Adipose tissue (tissue), 3 donors: ENCODE data around the gene TBC1D22A. TPM values are rescaled to one million over a fixed set of nuclear protein-coding genes. Genes with fewer than 3 reads are reported as not detected.

Experiments
- H3K27ac ChIP-seq: one replicate; pipeline ENCODE4 v1.5.1; 2013; ENCODE audit warnings: low read depth, low read length
- WGBS, 3 donors: extraction: QIAGEN DNeasy Blood & Tissue Kit; methylation state at CpG; one replicate each; pipeline ENCODE4 v1.1.7; 2013; 5-methylcytosine and 5-hydroxymethylcytosine counted together
- polyA plus RNA-seq, 3 donors: library from polyadenylated mRNA; stranded (reverse); fragments of 200-250 nt; gene quantifications; one replicate each; pipeline ENCODE4 v1.2.3, GENCODE V29; 2013
- donor health status: healthy with polysubstance abuse.
- donor health status: Bipolar disorder and iron deficiency.
- donor health status: healthy.

The TBC1D22A gene
- polyA plus RNA-seq, 3 donors = 13.3 to 16.7 (median 15.4) TPM

GRCh38 chr22:47086596-47087248 lies 324.3 kb downstream of the TBC1D22A start:
- no peak overlapping the region for H3K27ac ChIP-seq
- WGBS, 3 donors = 74 to 95% (median 94%) methylated on average over 17 of the region's 17 CpGs

- no peak overlapping the region for H3K27ac ChIP-seq
- 75 to 86% (median 80%) methylated on average over 11 of the region's 11 CpGs for WGBS, 3 donors
These were observed 326.2 kb downstream of the TBC1D22A start for GRCh38 chr22:47088480-47089158.

- H3K27ac ChIP-seq = no peak overlapping the region
- WGBS, 3 donors = 83 to 89% (median 84%) methylated on average over 7 of the region's 7 CpGs
These were observed 326.9 kb downstream of the TBC1D22A start for GRCh38 chr22:47089374-47089773.

- 65 to 87% (median 84%) methylated on average over 21 of the region's 21 CpGs for WGBS, 3 donors
- H3K27ac ChIP-seq = no peak overlapping the region
These were observed 327.5 kb downstream of the TBC1D22A start for GRCh38 chr22:47089796-47090460.

GRCh38 chr22:47090591-47091245 lies 328.3 kb downstream of the TBC1D22A start:
- no peak overlapping the region for H3K27ac ChIP-seq
- WGBS, 3 donors = 13 to 29% (median 16%) methylated on average over 29 of the region's 29 CpGs

GRCh38 chr22:47091246-47091651 lies 328.8 kb downstream of the TBC1D22A start:
- 8 to 43% (median 36%) methylated on average over 18 to 21 of the region's 21 CpGs for WGBS, 3 donors
- H3K27ac ChIP-seq = no peak overlapping the region

- WGBS, 3 donors = 93 to 98% (median 96%) methylated on average over 16 of the region's 16 CpGs
- no peak overlapping the region for H3K27ac ChIP-seq
These were observed 329.7 kb downstream of the TBC1D22A start for GRCh38 chr22:47091921-47092700.

- H3K27ac ChIP-seq = no peak overlapping the region
- 86 to 89% (median 87%) methylated on average over 9 of the region's 9 CpGs for WGBS, 3 donors
These were observed 330.5 kb downstream of the TBC1D22A start for GRCh38 chr22:47092896-47093311.

- no peak overlapping the region for H3K27ac ChIP-seq
- 94 to 99% (median 96%) methylated on average over 4 of the region's 4 CpGs for WGBS, 3 donors
These were observed 331.3 kb downstream of the TBC1D22A start for GRCh38 chr22:47093720-47094119.

- WGBS, 3 donors = 78 to 94% (median 92%) methylated on average over 8 of the region's 8 CpGs
- H3K27ac ChIP-seq = no peak overlapping the region
These were observed 332.4 kb downstream of the TBC1D22A start for GRCh38 chr22:47094861-47095330.

GRCh38 chr22:47095395-47096122 lies 333.1 kb downstream of the TBC1D22A start:
- H3K27ac ChIP-seq = no peak overlapping the region
- WGBS, 3 donors = 67 to 88% (median 77%) methylated on average over 5 of the region's 5 CpGs

GRCh38 chr22:47098121-47098520 lies 335.7 kb downstream of the TBC1D22A start:
- 81 to 83% (median 81%) methylated on average over 5 of the region's 5 CpGs for WGBS, 3 donors
- no peak overlapping the region for H3K27ac ChIP-seq

- WGBS, 3 donors = 88 to 95% (median 93%) methylated on average over 11 of the region's 11 CpGs
These were observed 336.1 kb downstream of the TBC1D22A start for GRCh38 chr22:47098554-47098953.

GRCh38 chr22:47100019-47100418 lies 337.6 kb downstream of the TBC1D22A start:
- no peak overlapping the region for H3K27ac ChIP-seq
- 94 to 100% (median 95%) methylated on average over 2 of the region's 2 CpGs for WGBS, 3 donors

More at GRCh38 chr22:47098554-47098953, 336.1 kb downstream of the TBC1D22A start:
- H3K27ac ChIP-seq = no peak overlapping the region

- 84 to 91% (median 90%) methylated on average over 15 of the region's 15 CpGs for WGBS, 3 donors
- no peak overlapping the region for H3K27ac ChIP-seq
These were observed 338.3 kb downstream of the TBC1D22A start for GRCh38 chr22:47100646-47101200.

GRCh38 chr22:47101321-47101885 lies 339.0 kb downstream of the TBC1D22A start:
- 92 to 93% (median 92%) methylated on average over 16 of the region's 16 CpGs for WGBS, 3 donors

GRCh38 chr22:47102081-47102480 lies 339.6 kb downstream of the TBC1D22A start:
- WGBS, 3 donors = 86 to 97% (median 91%) methylated on average over 12 of the region's 12 CpGs
- H3K27ac ChIP-seq = no peak overlapping the region

More at GRCh38 chr22:47101321-47101885, 339.0 kb downstream of the TBC1D22A start:
- no peak overlapping the region for H3K27ac ChIP-seq
